OCI-M2 (cell line): ENCODE data around the gene OTOP3.
"Not testable (repeated sequence)": the region's sequence is repeated elsewhere in the genome, so short reads cannot be mapped to it uniquely, and the experiment has no call there.

Experiments
- DNase-seq: peaks from one replicate; lab custom pipeline; 2025; ENCODE audit not compliant: unreplicated experiment; lab: John Stamatoyannopoulos, UW

OTOP3 gene

GRCh38 chr17:74979408-74980146 lies 43.9 kb downstream of the OTOP3 start:
- DNase-seq = no peak

- no peak for DNase-seq
Observed at GRCh38 chr17:74981318-74981978, 45.8 kb downstream of the OTOP3 start.

- no peak for DNase-seq
Observed at GRCh38 chr17:74981979-74982662, 46.4 kb downstream of the OTOP3 start.

GRCh38 chr17:74982663-74983313 lies 47.1 kb downstream of the OTOP3 start:
- not testable (repeated sequence) for DNase-seq

GRCh38 chr17:74986206-74986576 lies 50.5 kb downstream of the OTOP3 start:
- no peak for DNase-seq

GRCh38 chr17:74987418-74987908 lies 51.8 kb downstream of the OTOP3 start, which contains the start of gene CDR2L:
TSS of gene CDR2L (plus strand) at chr17:74987632. CDS start at chr17:74988044, 412 bp downstream.
- peak; percentile 73 for DNase-seq

GRCh38 chr17:74987909-74988711 lies 52.4 kb downstream of the OTOP3 start:
- no peak for DNase-seq

- DNase-seq = no peak
Observed at GRCh38 chr17:74990581-74991105, 54.9 kb downstream of the OTOP3 start.

GRCh38 chr17:74992223-74992622 lies 56.5 kb downstream of the OTOP3 start:
- no peak for DNase-seq

GRCh38 chr17:74994440-74994839 lies 58.7 kb downstream of the OTOP3 start:
- no peak for DNase-seq

- no peak for DNase-seq
Observed at GRCh38 chr17:74995847-74996246, 60.1 kb downstream of the OTOP3 start.

GRCh38 chr17:74998783-74999182 lies 63.1 kb downstream of the OTOP3 start:
- no peak for DNase-seq

GRCh38 chr17:74999523-74999922 lies 63.8 kb downstream of the OTOP3 start:
- DNase-seq = no peak
